ENCODE data around the gene FAHD2B.
"Not testable (repeated sequence)": the region's sequence is repeated elsewhere in the genome, so short reads cannot be mapped to it uniquely, and the experiment has no call there.

DNA sequence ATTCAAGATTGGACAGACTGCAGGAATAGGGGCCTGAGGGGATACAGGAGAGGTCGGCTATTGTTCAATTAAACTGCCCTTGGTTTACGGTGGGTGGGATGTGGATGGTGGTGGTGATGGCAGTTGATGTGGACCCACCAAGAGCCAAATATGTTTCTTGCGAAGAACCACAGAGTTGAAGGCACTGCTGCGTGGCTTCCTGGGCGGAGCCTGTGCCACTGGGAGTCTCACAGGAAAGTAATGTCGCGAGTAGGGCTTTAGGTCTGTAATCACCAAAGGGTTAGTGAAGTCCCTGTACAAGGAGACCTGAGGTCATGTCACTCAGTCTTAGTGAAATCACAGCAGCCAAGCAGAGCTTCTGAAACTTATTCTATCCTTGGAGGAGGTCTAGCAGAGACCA is 46.2 kb downstream of the FAHD2B start:
- TF ChIP-seq, protein P1, sequence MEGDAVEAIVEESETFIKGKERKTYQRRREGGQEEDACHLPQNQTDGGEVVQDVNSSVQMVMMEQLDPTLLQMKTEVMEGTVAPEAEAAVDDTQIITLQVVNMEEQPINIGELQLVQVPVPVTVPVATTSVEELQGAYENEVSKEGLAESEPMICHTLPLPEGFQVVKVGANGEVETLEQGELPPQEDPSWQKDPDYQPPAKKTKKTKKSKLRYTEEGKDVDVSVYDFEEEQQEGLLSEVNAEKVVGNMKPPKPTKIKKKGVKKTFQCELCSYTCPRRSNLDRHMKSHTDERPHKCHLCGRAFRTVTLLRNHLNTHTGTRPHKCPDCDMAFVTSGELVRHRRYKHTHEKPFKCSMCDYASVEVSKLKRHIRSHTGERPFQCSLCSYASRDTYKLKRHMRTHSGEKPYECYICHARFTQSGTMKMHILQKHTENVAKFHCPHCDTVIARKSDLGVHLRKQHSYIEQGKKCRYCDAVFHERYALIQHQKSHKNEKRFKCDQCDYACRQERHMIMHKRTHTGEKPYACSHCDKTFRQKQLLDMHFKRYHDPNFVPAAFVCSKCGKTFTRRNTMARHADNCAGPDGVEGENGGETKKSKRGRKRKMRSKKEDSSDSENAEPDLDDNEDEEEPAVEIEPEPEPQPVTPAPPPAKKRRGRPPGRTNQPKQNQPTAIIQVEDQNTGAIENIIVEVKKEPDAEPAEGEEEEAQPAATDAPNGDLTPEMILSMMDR (optimal IDR thresholded peaks at IDR 0.05 in 1 of 3, IDR thresholded peaks at IDR 0.05 in 1 of 3, conservative IDR thresholded peaks at IDR 0.05 in 1 of 3; ENCODE audit: extremely low read depth in 1 of 3, insufficient read depth in 2 of 3, low read length in 3 of 3) = not testable (repeated sequence)
- TF ChIP-seq EZH2 (IDR thresholded peaks at IDR 0.05; ENCODE audit: low read length) = not testable (repeated sequence)

Measured in keratinocyte (primary cell).